Stimulated activated CD4-positive, alpha-beta T cell treated with anti-CD3 and anti-CD28 coated beads, Interleukin-4, amount 100 ng/mL, for 48 hours (primary cell): ENCODE measurements around the gene BMS1.
"Not testable (repeated sequence)": the region's sequence is repeated elsewhere in the genome, so short reads cannot be mapped to it uniquely, and the experiment has no call there.

Source experiments
- DNase-seq, 2 donors: peaks; one replicate each; pipeline ENCODE4 v3.0.0-alpha.2; 2020; ENCODE audit warnings: low read depth in 2 of 2

The BMS1 gene

GRCh38 chr10:42785759-42786158 lies 3.2 kb downstream of the BMS1 start:
- no peak for DNase-seq

DNA sequence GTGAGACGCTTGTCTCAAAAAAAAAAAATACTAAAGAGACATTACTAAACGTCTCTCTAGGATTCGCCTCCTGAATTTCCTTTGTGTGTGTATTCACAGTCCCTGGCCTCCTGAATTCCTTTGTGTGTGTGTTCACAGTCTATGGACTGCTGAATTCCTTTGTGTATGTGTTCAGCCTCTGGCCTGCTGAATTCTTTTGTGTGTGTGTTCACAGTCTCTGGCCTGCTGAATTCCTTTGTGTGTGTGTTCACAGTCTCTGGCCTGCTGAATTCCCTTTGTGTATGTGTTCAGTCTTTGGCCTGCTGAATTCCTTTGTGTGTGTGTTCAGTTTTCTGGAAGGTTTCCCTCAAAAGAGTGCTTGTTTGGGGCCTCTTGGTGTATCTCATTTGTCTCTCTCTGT lies 8.2 kb downstream of the BMS1 start:
- DNase-seq, result no peak

GRCh38 chr10:42795701-42796100 lies 13.1 kb downstream of the BMS1 start:
- DNase-seq, result no peak

- DNase-seq, result no peak
Measured at GRCh38 chr10:42801135-42801534, 18.5 kb downstream of the BMS1 start.

DNA sequence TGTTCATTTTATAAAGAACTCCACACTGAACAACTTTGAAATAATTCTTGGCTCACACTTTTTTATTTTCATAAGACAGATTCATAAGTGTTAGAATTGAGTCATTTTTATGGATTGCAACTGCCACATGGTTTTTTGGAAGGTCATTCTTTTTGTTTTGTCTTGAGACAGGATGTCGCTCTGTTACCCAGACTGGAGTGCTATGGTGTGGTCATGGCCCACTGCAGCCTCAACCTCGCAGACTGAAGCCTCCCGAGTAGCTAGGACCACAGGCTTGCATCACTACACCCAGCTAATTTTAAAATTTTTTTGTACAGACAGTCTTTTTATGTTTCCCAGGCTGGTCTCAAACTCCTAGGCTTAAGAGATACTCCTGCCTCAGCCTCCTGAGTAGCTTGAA lies 20.3 kb downstream of the BMS1 start:
- DNase-seq, result no peak

GRCh38 chr10:42809676-42810075 lies 27.1 kb downstream of the BMS1 start:
- DNase-seq, result no peak

DNA sequence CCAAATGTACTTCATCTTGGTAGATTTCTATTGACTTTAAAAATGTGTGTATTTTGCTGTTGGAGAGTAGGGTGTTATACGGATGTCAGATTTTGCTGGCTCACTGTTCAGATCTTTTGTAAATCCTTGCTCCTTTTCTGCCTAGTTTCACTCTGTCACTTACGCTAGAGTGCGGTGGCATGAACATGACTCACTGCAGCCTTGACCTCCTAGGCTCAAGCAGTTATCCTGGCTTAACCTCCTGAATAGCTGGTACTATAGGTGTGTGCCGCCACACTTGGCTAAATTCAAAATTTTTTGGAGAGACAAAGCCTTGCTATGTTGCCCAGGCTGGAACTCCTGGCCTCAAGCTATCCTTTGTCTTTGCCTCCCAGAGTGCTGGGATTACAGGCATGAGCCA lies 29.4 kb downstream of the BMS1 start:
- DNase-seq, result no peak

GRCh38 chr10:42813989-42814687 lies 31.5 kb downstream of the BMS1 start:
- not testable (repeated sequence) for DNase-seq

DNA sequence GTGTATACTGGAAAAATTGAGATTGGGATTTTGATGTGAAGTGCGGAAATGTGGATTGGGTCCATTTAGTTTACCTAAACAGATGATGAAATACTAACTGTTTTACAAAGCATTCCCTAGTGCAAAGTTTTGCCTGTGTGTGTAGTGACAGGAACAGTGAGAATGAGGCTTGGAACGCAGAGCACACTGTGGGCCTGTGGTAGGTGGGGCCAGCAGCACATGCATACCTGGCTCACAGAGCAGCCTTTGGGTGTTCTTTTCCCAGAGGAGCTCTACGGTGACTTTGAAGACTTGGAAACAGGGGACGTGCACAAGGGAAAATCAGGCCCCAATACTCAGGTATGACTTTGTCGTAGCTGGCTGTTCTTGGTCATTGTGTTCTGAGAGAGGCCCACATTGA lies 33.7 kb downstream of the BMS1 start:
- DNase-seq, result not testable (repeated sequence)

- DNase-seq, result no peak
Measured at GRCh38 chr10:42816912-42817311, 34.3 kb downstream of the BMS1 start.

- not testable (repeated sequence) for DNase-seq
Measured at GRCh38 chr10:42817417-42817816, 34.8 kb downstream of the BMS1 start.

- not testable (repeated sequence) for DNase-seq
Measured at GRCh38 chr10:42826759-42827158, 44.2 kb downstream of the BMS1 start.

DNA sequence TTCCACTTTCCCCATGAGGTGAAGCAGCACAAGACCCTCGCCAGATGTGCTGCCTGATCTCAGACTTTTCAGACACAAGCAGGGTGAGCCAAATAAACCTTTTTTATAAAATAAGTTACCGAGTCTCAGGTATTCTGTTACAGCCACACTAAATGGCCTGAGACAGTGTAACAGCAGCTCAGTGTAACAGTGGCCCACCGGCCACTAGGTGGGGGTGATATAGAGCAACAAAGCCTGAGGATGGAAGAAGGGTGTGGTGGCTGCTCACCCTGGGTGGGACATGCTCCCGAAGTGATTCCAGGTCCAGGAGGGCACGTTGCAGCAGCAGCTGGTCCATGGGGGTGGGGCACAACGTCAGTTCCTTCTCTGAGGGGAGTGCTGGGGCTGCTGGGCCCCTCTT lies 44.6 kb downstream of the BMS1 start:
- DNase-seq, result no peak

DNA sequence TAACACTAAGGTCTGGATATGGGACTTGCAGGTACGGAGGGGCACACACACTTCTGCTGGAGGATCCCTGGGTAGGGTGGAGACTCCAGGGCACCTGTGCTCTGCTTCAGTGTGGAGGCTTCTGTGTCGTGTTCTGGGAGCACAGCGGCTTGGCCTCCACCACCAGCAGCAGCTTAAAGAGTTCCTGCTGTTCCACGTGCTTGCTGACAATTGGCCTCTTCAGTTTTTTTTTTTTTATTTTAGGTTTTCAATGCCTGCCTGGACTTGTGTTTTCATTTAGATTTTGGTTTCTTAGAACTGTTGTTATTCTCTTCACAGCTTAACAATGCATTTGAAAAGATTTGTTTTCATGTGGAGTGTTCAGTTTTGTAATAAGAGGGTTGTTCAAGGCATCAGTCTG lies 45.8 kb downstream of the BMS1 start:
- not testable (repeated sequence) for DNase-seq

DNA sequence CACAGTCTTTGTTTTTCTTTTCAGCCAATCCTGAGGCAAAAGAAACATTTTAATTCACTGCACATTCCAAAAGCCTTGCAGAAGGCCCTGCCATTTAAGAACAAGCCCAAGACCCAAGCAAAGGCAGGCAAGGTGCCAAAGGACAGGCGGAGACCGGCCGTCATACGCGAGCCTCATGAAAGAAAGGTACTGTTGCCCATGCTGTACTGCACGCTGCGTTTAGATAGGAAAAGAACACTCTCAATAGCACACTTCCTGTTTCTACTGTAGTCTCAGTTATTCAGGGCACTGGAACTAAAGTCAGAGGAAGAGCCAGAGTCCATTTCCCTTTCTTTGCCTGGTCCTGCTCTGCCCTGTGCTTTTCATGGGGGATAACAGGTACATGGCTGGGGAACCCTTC lies 47.6 kb downstream of the BMS1 start:
- no peak for DNase-seq

GRCh38 chr10:42836096-42836495 lies 53.5 kb downstream of the BMS1 start:
- DNase-seq, result no peak

DNA sequence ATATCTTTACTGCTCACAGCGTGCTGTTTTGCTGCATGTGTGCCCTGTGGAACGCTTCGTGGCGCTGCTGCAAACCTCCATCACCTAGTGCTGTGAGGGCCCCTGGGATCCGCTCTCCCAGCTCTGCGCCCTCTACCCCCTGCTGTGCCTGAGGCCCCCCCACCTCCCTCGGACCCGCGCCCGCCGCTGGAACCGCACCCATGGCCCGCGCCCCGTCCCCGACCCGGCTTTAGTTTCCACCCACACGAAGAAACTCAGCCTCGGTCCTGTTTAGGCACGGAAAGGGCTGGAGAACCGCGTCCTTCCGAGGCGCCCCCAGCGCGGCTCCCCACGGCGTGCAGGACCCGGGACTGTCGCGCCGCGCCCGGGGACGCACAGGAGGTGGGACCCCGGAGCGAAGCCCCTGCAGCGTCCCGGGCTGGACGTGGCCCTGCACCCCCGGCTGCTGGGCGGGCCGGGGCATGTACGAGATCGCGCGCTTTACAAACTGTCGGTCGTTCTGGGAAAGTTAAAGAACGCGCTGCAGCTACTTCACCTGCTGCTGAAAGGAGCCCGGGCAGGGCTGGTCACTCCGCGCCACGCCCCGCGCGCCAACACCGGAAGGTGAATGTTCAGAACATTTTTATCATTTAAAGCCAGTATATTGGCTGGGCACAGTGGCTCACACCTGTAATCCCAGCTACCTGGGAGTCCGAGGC lies 54.3 kb downstream of the BMS1 start:
- DNase-seq, result no peak

- not testable (repeated sequence) for DNase-seq
Measured at GRCh38 chr10:42844810-42845209, 62.2 kb downstream of the BMS1 start.

DNA sequence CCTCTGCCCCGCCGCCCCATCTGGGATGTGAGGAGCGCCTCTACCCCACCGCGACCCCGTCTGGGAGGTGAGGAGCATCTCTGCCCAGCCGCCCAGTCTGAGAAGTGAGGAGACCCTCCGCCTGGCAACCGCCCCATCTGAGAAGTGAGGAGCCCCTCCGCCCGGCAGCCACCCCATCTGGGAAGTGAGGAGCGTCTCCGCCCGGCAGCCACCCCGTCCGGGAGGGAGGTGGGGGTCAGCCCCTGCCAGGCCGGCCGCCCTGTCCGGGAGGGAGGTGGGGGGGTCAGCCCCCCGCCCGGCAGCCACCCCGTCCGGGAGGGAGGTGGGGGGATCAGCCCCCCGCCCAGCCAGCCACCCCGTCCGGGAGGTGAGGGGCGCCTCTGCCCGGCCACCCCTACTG lies 64.7 kb downstream of the BMS1 start:
- DNase-seq, result not testable (repeated sequence)

GRCh38 chr10:42850931-42851330 lies 68.3 kb downstream of the BMS1 start:
- DNase-seq, result no peak

DNA sequence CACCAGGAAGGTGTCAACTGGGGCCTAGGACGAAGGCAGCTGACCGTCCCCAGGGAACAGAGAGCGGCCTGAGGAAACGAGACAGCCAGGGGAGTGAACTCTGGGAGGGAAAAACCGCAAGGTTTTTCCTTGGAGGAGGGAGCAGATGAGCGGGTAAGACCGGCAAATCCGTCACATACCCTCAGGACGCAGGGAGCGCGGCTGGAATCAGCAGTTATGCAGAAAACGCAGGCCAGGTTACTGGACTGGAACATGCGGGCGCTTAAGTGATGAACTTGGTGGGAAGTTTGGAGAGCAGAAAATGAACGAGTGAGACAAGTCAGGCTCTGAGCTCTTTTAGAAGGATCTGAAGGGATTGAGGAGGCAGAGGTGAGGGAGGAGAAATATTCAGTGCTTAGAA lies 76.7 kb downstream of the BMS1 start:
- no peak for DNase-seq

DNA sequence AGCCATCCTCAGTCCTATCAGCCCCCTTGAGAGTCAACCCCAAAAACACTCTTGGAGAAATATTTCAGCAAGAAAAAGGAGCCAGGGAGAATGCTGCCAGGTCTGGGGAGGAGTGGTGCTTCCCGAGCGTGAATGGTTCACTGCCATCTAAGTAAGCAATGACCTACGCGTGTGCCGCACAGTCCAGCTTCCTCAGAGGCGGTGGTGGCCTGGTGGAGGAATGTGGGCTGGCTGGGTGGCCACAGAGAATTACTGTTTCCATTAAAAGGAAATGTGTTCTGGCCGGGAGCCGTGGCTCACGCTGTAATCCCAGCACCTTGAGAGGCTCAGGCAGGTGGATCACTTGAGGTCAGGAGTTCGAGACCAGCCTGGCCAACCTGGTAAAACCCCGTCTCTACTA lies 77.4 kb downstream of the BMS1 start:
- DNase-seq, result not testable (repeated sequence)

DNA sequence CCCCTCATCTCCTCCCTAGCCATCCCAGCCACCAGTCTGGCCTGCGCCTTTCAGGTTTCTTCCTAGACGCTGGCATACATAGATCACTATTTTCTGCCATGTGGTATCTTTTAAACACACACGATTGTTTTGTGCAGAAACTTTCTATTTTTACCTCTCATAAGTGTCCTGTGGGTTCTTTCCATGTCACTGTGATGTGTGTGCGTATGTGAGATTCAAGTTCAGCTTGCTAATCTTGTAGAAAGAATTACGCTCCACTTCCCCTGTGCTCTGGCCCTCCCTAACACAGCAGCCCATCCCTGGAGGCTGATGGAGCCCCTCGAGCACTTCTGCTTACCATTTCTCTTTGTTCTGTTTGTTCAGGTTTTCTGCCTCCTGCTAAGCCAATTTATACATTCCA lies 80.2 kb downstream of the BMS1 start:
- not testable (repeated sequence) for DNase-seq

DNA sequence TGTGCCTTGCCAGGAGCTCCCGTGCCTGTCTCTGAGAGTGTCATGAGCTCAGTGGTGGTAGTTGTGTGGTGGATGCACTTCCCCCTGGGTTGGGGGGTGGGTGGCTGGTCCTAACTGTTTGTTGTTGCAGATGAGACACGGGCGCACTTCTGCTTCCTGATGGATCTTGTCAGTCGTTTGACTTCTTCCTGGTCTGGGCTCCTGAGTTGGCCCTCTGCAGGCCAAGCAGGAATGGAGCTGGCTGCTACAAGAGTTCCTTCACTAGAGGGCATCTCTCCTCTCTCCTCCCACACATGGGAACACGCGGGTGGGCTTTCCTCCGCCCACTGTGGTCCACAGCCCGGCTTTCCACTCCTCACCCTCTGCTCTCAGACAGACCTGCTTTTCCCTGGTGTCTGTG lies 82.0 kb downstream of the BMS1 start:
- DNase-seq, result no peak
